ENCODE results near the gene RNASE9. TPM values are rescaled to one million over a fixed set of nuclear protein-coding genes. Genes with fewer than 3 reads are reported as not detected.

The RNASE9 gene
- total and polyA plus RNA-seq, 9 donors, result not detected

DNA sequence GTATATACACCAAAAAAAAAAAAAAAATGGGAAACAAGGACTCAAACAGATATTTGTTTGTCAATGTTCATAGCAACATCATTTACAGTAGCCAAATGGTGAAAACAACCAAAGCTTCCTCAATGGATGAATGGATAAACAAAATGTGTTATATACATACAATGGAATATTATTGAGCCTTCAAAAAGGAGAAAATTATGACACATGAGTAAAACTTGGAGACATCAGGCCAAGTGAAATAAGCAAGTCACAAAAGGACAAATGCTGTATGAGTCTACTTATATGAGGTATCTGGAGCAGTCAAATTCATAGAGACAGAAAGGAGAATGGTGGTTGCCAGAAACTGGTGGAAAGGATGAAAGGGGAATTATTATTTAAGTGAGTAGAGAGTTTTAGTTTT is 7.8 kb downstream of the RNASE9 start:
- no peak for TF ChIP-seq EP300 (IDR thresholded peaks at IDR 0.05)
- TF ChIP-seq POLR2A (IDR thresholded peaks at IDR 0.05), result no peak
- TF ChIP-seq, protein P1, sequence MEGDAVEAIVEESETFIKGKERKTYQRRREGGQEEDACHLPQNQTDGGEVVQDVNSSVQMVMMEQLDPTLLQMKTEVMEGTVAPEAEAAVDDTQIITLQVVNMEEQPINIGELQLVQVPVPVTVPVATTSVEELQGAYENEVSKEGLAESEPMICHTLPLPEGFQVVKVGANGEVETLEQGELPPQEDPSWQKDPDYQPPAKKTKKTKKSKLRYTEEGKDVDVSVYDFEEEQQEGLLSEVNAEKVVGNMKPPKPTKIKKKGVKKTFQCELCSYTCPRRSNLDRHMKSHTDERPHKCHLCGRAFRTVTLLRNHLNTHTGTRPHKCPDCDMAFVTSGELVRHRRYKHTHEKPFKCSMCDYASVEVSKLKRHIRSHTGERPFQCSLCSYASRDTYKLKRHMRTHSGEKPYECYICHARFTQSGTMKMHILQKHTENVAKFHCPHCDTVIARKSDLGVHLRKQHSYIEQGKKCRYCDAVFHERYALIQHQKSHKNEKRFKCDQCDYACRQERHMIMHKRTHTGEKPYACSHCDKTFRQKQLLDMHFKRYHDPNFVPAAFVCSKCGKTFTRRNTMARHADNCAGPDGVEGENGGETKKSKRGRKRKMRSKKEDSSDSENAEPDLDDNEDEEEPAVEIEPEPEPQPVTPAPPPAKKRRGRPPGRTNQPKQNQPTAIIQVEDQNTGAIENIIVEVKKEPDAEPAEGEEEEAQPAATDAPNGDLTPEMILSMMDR (IDR thresholded peaks at IDR 0.05), result no peak
- no peaks in the 10 kb centered on the region for H3K9me3 ChIP-seq
- no peaks in the 10 kb centered on the region for H3K27me3 ChIP-seq
- H3K27ac ChIP-seq, result no peak overlapping the region
- intact Hi-C loops (cut with DNase I), result no loop called here
- no peaks in the 10 kb centered on the region for H3K36me3 ChIP-seq
- no peak for DNase-seq
- H3K4me1 ChIP-seq (ENCODE audit: insufficient read depth), result no peaks in the 10 kb centered on the region
- H3K4me3 ChIP-seq, result no peak overlapping the region

DNA sequence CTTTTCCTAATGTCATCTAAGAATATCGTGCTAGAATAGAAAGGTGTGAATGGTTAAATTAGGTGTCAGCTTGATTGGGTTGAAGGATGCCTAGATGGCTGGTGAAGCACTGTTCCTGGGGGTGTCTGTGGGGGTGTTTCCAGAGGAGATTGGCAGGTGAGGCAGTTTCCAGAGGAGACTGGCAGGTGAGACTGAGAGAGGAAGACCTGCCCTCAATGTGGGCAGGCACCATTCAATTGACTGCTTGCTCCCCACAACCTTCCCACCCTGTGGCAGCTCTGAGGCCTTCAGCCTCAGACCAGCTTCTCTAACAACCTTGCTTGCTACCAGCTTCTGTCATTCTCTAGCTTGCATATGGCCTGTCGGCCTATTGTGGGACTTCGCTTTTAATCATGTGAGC is 9.2 kb downstream of the RNASE9 start:
- no peak for DNase-seq
- intact Hi-C loops (cut with DNase I), result no loop called here
- no peaks in the 10 kb centered on the region for H3K9me3 ChIP-seq
- no peaks in the 10 kb centered on the region for H3K27me3 ChIP-seq
- no peak overlapping the region for H3K27ac ChIP-seq
- WGBS, 3 donors, result 87 to 91% (median 88%) methylated on average over 3 of the region's 3 CpGs
- no peaks in the 10 kb centered on the region for H3K4me1 ChIP-seq (ENCODE audit: insufficient read depth)
- TF ChIP-seq POLR2A (IDR thresholded peaks at IDR 0.05), result no peak
- TF ChIP-seq, protein P1 (IDR thresholded peaks at IDR 0.05), result no peak
- no peak for TF ChIP-seq EP300 (IDR thresholded peaks at IDR 0.05)
- H3K36me3 ChIP-seq, result no peaks in the 10 kb centered on the region
- H3K4me3 ChIP-seq, result no peak overlapping the region

DNA sequence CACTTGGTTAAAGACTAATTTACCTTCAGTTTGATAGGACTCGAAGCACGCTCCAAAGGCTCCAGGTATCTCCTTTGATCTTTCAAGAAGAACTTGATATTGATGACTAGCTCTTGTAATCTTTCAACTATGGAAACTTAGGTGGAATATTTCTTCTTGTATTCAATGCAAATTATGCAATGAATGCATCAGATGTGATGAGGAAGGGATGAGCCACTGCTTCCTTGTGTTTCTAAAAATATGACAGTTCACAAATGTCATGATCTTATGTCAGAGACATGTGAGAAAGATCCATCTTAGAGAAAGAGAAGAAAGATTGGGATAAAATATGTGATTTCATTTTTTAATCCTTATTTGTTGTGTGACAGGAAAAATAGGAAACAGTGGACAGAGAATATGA is 9.9 kb downstream of the RNASE9 start:
- Histone ChIP-seq H3K9me3 (no peaks in the 10 kb centered on the region), H3K27ac (no peak overlapping the region), H3K27me3 (no peaks in the 10 kb centered on the region), H3K4me3 (no peak overlapping the region), H3K4me1 (ENCODE audit: insufficient read depth) (no peaks in the 10 kb centered on the region), H3K36me3 (no peaks in the 10 kb centered on the region)
- no peak for DNase-seq
- intact Hi-C loops (cut with DNase I), result no loop called here
- WGBS, 3 donors, result 90 to 93% (median 92%) methylated on average over 2 of the region's 2 CpGs
- no peak for TF ChIP-seq POLR2A (IDR thresholded peaks at IDR 0.05)
- TF ChIP-seq EP300 (IDR thresholded peaks at IDR 0.05), result no peak
- TF ChIP-seq, protein P1 (IDR thresholded peaks at IDR 0.05), result no peak

DNA sequence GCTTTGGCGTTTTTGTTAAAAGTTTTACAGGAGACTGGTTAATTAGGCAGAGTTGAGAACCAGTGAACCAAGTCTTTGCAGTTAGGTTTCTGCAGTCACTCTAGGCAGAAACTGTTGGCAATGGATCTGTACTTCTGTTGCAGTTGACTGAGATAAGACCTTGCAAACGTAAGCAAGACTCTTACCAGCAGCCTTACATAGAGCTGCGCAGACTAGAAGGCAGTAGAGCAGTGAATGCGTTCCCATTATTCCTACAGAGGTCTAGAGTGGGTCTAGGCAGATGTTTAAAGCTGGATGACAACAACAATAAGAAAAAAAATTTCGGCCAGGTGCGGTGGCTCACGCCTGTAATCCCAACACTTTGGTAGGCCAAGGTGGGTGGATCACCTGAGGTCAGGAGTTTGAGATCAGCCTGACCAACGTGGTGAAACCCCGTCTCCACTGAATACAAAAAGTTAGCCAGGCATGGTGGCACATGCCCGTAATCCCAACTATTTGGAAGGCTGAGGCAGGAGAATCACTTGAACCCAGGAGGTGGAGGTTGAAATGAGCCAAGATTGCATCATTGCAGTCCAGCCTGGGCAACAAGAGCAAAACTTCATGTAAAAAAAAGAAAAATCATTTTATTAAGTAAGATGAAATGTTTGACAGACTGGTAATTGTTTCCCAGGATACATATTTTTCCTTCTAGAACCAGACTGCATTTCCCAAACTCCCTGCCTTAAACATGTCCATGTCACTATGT is 12.3 kb downstream of the RNASE9 start:
- no peak for TF ChIP-seq POLR2A (IDR thresholded peaks at IDR 0.05)
- TF ChIP-seq, protein P1 (IDR thresholded peaks at IDR 0.05), result no peak
- TF ChIP-seq EP300 (IDR thresholded peaks at IDR 0.05), result no peak
- H3K4me1 ChIP-seq (ENCODE audit: insufficient read depth), result no peaks in the 10 kb centered on the region
- no peak overlapping the region for H3K27ac ChIP-seq
- H3K36me3 ChIP-seq, result no peaks in the 10 kb centered on the region
- 81 to 90% (median 86%) methylated on average over 10 of the region's 10 CpGs for WGBS, 3 donors
- no peak overlapping the region for H3K4me3 ChIP-seq
- no peak for DNase-seq
- intact Hi-C loops (cut with DNase I), result no loop called here
- no peaks in the 10 kb centered on the region for H3K27me3 ChIP-seq
- H3K9me3 ChIP-seq, result no peaks in the 10 kb centered on the region

All from ovary (tissue), 9 donors.